NCI-H345 (cell line): Measurements from ENCODE around the gene FHL2.
"Not testable (repeated sequence)": the region's sequence is repeated elsewhere in the genome, so short reads cannot be mapped to it uniquely, and the experiment has no call there.

ENCODE experiments used
- DNase-seq: peaks from one replicate; lab custom pipeline; 2025; lab: John Stamatoyannopoulos, UW

Gene FHL2

GRCh38 chr2:105398336-105399206, at the start of gene FHL2:
FHL2 (minus strand) TSS chr2:105399051; CDS start chr2:105386516, 12,535 bp downstream.
- peak; percentile 34 for DNase-seq

GRCh38 chr2:105447476-105447875, 48.6 kb upstream of the FHL2 start:
- no peak for DNase-seq

- no peak for DNase-seq
Observed at GRCh38 chr2:105446501-105446900, 47.6 kb upstream of the FHL2 start.

GRCh38 chr2:105445976-105446375, 47.1 kb upstream of the FHL2 start:
- no peak for DNase-seq

- no peak for DNase-seq
Observed at GRCh38 chr2:105445498-105445897, 46.6 kb upstream of the FHL2 start.

- no peak for DNase-seq
Observed at GRCh38 chr2:105443617-105444598, 45.1 kb upstream of the FHL2 start.

- DNase-seq, result no peak
Observed at GRCh38 chr2:105442721-105443120, 43.9 kb upstream of the FHL2 start.

- no peak for DNase-seq
Observed at GRCh38 chr2:105442056-105442455, 43.2 kb upstream of the FHL2 start.

GRCh38 chr2:105439141-105439540, 40.3 kb upstream of the FHL2 start:
- DNase-seq, result no peak

GRCh38 chr2:105438104-105438929, 39.5 kb upstream of the FHL2 start:
- peak; percentile 47 for DNase-seq

- DNase-seq, result peak; percentile 20
Observed at GRCh38 chr2:105437708-105438103, 38.9 kb upstream of the FHL2 start.

GRCh38 chr2:105432749-105433148, 33.9 kb upstream of the FHL2 start:
- DNase-seq, result no peak

GRCh38 chr2:105432044-105432399, 33.2 kb upstream of the FHL2 start:
- no peak for DNase-seq

- no peak for DNase-seq
Observed at GRCh38 chr2:105431367-105432043, 32.7 kb upstream of the FHL2 start.

GRCh38 chr2:105428387-105429018, 29.7 kb upstream of the FHL2 start:
- no peak for DNase-seq

GRCh38 chr2:105427485-105427884, 28.6 kb upstream of the FHL2 start:
- DNase-seq, result no peak

GRCh38 chr2:105426626-105427292, 27.9 kb upstream of the FHL2 start:
- DNase-seq, result no peak

GRCh38 chr2:105425936-105426625, 27.2 kb upstream of the FHL2 start:
- DNase-seq, result no peak

- DNase-seq, result not testable (repeated sequence)
Observed at GRCh38 chr2:105424836-105425235, 26.0 kb upstream of the FHL2 start.

- no peak for DNase-seq
Observed at GRCh38 chr2:105422801-105423200, 23.9 kb upstream of the FHL2 start.
